NT2/D1 (cell line): ENCODE measurements around the gene CCL20.

ENCODE experiments used
- SUZ12 ChIP-seq: IDR thresholded peaks from 2 replicates; pipeline ENCODE4 v1.6.1; 2011; ENCODE audit not compliant: insufficient read length, insufficient read depth; ENCODE audit errors: extremely low read depth
- YY1 ChIP-seq: IDR thresholded peaks from 2 replicates; pipeline ENCODE4 v1.6.1; 2011; ENCODE audit not compliant: insufficient read length, insufficient read depth

- TF ChIP-seq SUZ12 (no peak), YY1 (no peak)
These were observed 5.2 kb downstream of the CCL20 start for GRCh38 chr2:227818675-227819397.
